C4-2B (cell line): ENCODE results near the gene DAB1.

ENCODE experiments used
- ZFX ChIP-seq: fragments of 450-650 bp; IDR thresholded peaks from 2 replicates; pipeline ENCODE4 v1.6.1; 2017
- TF ChIP-seq, protein P1 (sequence below): fragments of 450-650 bp; conservative IDR thresholded peaks from 2 replicates; pipeline ENCODE4 v1.5.1; 2017; ENCODE audit warnings: mild to moderate bottlenecking

DNA sequence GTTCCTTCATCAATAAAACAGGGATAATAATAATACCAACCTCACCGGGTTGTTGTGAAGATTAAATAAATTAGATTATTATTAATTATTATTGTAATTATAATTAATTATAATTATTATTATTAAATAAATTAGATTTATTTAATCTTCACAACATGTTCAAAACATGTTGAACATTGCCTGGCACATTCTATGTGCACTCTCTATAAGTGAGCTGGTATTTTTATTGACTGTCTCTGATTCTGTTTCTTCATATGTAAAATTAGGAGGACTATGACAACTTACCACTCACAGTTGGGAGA, 457.2 kb downstream of the DAB1 start:
- TF ChIP-seq, protein P1, sequence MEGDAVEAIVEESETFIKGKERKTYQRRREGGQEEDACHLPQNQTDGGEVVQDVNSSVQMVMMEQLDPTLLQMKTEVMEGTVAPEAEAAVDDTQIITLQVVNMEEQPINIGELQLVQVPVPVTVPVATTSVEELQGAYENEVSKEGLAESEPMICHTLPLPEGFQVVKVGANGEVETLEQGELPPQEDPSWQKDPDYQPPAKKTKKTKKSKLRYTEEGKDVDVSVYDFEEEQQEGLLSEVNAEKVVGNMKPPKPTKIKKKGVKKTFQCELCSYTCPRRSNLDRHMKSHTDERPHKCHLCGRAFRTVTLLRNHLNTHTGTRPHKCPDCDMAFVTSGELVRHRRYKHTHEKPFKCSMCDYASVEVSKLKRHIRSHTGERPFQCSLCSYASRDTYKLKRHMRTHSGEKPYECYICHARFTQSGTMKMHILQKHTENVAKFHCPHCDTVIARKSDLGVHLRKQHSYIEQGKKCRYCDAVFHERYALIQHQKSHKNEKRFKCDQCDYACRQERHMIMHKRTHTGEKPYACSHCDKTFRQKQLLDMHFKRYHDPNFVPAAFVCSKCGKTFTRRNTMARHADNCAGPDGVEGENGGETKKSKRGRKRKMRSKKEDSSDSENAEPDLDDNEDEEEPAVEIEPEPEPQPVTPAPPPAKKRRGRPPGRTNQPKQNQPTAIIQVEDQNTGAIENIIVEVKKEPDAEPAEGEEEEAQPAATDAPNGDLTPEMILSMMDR, result no peak
- no peak for TF ChIP-seq ZFX
